GM18951 (cell line): ENCODE measurements around the gene INPP5A.

Experiments
- POLR2A ChIP-seq: IDR thresholded peaks from 4 replicates; pipeline ENCODE4 v1.6.1; 2011; ENCODE audit warnings: mild to moderate bottlenecking; ENCODE audit not compliant: insufficient read length, insufficient read depth; ENCODE audit errors: extremely low read depth
- in situ Hi-C: fragments of 300-500 bp; cut with MboI; formaldehyde crosslinking; loops from one replicate; pipeline ENCODE4 v1.12.0; 2022; ENCODE audit warnings: low sequenced_read_pairs, mixed read lengths, inconsistent platforms; ENCODE audit not compliant: unreplicated experiment

Gene INPP5A

GRCh38 chr10:132630666-132631337 is 93.2 kb downstream of the INPP5A start:
- in situ Hi-C loops = loop anchor here (10.0 kb wide), 1 partner anchor 176 kb away; no protein-coding TSS in a partner anchor
- no peak for TF ChIP-seq POLR2A

- TF ChIP-seq POLR2A = no peak
- in situ Hi-C loops = loop anchor here (10.0 kb wide), 1 partner anchor 177 kb away; no protein-coding TSS in a partner anchor
Observed at GRCh38 chr10:132631338-132631735, 93.8 kb downstream of the INPP5A start.

DNA sequence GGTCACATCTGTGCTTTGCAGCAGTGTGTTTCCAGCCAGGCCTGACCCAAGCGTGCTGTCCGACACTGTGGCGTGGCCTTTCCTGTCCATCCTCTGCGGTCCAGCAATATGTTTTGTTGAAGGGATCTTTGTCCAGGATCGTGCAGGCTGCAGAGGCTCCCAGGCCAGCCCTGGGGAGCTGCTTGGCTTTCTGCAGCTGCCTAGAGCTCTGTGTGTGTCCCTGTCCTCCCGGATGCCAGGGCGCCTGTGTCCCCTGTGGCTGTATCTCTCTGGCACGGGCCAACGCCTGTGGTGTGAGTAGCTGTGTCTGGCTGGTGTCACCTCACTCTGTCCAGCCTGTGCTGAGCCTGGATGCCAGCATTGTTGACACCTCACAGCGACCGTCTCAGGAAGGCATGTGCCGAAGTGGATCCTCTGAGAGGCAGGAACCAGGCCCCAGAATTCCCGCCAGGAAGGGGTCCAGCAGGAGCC is 94.5 kb downstream of the INPP5A start:
- in situ Hi-C loops = loop anchor here (10.0 kb wide), 1 partner anchor 177 kb away; no protein-coding TSS in a partner anchor
- no peak for TF ChIP-seq POLR2A

GRCh38 chr10:132632851-132633684 is 95.5 kb downstream of the INPP5A start:
- in situ Hi-C loops = loop anchor here (10.0 kb wide), 1 partner anchor 178 kb away; no protein-coding TSS in a partner anchor
- no peak for TF ChIP-seq POLR2A

DNA sequence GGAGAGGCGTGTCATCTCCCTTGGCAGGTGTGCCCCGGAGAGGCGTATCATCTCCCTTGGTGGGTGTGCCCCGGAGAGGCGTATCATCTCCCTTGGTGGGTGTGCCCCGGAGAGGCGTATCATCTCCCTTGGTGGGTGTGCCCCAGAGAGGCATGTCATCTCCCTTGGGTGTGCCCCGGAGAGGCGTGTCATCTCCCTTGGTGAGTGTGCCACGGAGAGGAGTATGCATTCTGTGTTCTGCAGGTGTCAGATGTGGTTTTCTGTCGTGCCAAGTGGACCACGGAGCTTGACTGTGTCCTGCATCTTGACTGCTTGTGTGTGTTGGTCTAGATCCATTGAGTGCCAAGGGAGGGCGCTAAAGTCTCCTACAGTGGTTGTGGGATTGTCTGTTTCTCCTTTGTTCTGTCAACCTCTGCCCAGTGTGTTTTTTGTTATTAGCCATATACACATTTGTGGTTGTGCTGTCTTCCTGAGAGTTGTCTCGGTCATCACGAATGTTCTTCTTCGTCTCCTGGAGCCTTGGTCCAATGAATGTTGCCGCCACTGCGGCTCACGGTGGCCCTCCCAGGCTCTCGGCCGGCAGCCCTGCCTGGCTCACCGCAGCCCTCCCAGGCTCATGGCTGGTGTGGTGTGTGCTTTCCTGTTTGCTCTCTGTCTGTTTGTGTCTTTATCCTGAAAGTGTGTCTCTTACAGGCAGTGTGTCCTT is 96.8 kb downstream of the INPP5A start:
- no peak for TF ChIP-seq POLR2A
- in situ Hi-C loops = loop anchor here (10.0 kb wide), 1 partner anchor 180 kb away; no protein-coding TSS in a partner anchor

DNA sequence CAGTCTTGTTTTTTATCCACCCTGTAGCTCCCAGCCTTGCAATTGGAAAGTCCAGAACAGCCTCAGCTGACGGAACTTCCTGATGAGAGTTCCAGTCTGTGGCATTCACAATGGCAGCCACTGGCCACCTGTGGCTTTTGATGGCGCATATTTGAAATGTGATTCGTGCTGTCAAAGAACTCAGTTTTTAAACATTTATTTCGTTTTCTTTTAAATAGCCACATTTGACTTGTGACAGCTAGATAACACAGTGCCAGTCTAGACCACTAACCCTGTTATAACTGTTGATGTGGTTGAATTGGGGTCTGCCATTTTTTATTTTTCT is 97.3 kb downstream of the INPP5A start:
- no peak for TF ChIP-seq POLR2A
- in situ Hi-C loops = loop anchor here (10.0 kb wide), 1 partner anchor 180 kb away; no protein-coding TSS in a partner anchor

- in situ Hi-C loops = loop anchor here (10.0 kb wide), 1 partner anchor 182 kb away; no protein-coding TSS in a partner anchor
- no peak for TF ChIP-seq POLR2A
Observed at GRCh38 chr10:132636358-132636757, 98.8 kb downstream of the INPP5A start.

DNA sequence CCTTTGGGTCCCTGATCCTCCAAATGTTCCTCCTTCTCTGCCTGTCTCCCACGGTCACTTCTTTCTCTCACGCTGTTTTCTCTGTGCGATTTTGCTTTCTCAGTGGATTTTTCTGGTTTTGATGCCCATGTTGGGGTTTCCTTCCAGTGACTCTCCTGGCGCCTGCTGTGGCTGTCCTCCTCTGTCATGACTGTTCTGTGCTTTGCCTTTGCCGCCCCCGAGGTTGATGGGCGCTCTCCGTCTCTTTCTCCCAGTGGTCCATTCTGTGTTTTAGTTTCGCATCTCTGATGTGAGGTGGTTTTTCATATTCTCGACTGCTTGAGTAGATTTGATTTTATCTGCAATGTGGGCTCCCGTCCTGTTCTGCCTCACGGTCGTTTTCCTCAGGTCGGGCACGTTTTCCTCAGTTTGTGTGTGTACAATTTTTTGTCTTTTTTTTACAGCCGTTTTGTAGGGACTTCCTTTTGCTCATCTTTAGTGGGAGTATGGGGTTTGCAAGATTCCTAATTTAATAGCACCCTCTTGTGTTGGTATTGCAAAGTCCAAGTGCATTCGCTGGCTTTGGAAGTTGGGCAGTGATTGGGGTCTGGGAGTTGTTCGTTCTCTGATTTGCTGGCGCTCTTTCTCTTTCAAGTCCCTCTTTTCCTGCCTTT is 100.0 kb downstream of the INPP5A start:
- no peak for TF ChIP-seq POLR2A
- in situ Hi-C loops = loop anchor here (10.0 kb wide), 1 partner anchor 183 kb away; no protein-coding TSS in a partner anchor

- no peak for TF ChIP-seq POLR2A
- in situ Hi-C loops = loop anchor here (10.0 kb wide), 1 partner anchor 183 kb away; no protein-coding TSS in a partner anchor
Observed at GRCh38 chr10:132638130-132638515, 100.5 kb downstream of the INPP5A start.

- in situ Hi-C loops = loop anchor here (10.0 kb wide), 1 partner anchor 185 kb away; no protein-coding TSS in a partner anchor
- no peak for TF ChIP-seq POLR2A
Observed at GRCh38 chr10:132639470-132639869, 101.9 kb downstream of the INPP5A start.

GRCh38 chr10:132640326-132641125 is 102.9 kb downstream of the INPP5A start:
- in situ Hi-C loops = no loop called here
- no peak for TF ChIP-seq POLR2A

DNA sequence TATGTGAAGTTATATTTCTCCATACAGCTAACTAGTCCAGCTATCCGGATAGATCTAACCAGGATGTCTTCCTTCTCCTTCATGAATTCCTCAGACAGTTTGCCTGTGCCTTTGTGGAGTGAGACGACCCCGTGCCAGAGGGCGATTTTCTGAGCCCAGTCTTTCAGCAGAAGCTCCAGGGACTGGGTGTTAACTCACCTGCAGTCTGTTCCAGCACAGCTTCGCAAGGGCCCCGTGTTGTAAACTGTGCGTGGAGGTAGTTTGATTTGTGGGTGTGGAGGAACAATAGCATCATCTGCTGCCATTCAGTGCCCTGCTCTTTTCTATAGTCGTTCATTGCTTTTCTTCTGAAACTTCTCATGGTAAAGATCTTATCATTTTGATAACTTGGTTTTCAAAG is 103.8 kb downstream of the INPP5A start:
- no peak for TF ChIP-seq POLR2A
- in situ Hi-C loops = no loop called here
